Measurements from ENCODE around the gene DNAH11.

Gene DNAH11

DNA sequence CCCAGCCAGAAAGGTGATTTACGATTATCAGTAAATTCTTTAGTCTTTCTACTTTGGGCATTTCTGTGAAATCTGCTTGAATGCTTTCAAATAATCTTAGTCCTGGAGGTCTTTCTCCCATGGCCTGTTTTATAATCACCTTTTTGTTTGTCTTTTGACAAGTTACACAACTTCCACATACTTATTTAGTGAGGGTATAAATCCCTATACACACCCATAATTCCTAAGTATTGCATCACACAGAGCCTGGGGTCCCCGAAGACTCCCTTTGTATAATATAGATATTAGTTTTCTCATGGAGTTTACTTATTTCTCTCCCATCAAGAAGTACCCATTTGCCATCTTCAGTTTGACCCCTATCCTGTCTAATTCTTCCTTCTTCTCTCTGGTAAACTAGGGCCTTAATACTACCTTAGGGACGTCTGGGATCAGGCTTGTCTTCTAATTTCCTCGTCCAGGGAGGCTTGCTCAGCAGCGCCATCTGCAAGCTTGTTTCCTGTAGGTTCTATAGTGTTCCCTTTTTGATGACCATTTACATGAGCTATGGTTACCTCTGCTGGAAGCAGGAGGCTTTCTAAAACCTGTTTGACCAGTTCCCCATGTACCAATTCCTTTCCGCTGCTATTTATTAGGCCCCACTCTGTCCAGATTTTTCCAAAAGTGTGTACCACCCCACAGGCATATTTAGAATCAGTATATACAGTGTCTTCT lies 8.1 kb downstream of the DNAH11 start:
- DNase-seq (ENCODE audit: low spot score) = no peak

DNA sequence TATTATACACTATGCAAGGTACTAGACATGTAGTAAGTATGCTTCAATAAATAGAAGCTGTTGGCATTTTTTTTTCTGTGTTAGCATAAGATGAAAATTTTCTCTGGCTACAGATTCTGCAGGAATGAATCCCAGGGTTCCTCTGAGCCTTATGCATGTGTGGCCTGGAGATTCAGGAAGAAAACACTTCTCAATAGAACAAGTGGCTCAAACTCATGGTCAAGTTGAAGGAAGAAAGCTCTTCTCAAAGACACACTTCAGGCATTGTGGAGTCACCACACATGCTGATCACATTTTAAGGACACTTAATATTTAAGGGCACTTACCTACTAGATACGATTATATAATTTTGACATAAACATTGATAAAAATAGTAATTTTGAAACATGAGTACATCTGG lies 19.5 kb downstream of the DNAH11 start:
- no peak for DNase-seq (ENCODE audit: low spot score)

GRCh38 chr7:21565614-21566013 lies 22.8 kb downstream of the DNAH11 start:
- DNase-seq (ENCODE audit: low spot score) = no peak

DNA sequence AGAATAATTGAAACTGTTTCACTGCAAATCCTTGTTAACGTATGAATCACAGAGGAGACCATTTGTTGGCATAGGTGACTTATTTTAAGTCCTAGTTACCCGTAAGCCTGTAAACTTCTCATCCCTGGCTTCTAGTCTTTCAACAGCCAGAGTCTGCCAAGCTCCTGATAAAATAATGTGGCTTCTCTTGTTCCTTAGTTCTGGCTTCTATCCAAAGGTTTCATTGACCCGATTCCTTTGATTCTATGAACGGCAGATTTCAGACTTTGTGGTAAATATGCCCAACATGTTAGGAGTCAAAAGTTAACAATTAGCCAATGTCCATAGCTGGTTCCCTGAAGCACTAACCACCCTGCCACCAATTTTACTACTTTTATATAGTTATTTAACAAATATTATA lies 23.3 kb downstream of the DNAH11 start:
- DNase-seq (ENCODE audit: low spot score) = no peak

GRCh38 chr7:21568762-21569161 lies 25.9 kb downstream of the DNAH11 start:
- DNase-seq (ENCODE audit: low spot score) = no peak

GRCh38 chr7:21572331-21573313 lies 29.8 kb downstream of the DNAH11 start:
- DNase-seq (ENCODE audit: low spot score) = no peak

DNA sequence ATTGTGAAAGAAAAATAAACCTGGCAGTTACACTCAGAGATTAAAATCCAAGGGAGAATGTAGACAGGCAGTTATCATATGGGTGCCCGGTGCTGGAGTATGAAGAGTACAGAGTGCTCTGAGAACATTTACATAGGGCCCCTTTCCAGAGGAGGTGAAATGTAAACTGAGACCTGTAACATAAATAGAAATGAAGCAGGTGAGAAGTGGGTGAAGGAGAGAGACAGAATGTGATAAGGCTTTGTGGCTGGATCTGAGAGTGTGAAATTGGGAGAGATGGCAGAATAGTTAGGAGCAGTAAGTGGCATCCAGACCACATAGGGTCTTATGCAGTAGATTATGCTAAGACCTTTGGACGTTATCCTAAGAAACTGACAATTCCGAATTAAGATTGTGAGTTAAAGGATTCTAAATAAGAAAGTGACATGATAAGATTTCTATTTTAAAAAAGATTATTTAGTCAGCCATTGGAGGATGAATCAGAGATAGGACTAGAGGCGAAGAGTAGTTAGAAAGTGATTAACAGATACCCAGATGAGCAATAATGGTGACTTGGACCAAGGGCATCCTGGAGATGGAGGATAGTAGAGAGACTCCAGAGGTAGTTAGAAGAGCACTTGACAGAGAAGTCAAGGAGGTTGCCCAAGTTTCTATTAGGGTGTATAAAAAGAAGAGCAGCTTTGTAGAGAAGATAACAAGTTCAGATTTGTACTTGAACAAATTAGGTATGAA lies 36.7 kb downstream of the DNAH11 start:
- no peak for DNase-seq (ENCODE audit: low spot score)

DNA sequence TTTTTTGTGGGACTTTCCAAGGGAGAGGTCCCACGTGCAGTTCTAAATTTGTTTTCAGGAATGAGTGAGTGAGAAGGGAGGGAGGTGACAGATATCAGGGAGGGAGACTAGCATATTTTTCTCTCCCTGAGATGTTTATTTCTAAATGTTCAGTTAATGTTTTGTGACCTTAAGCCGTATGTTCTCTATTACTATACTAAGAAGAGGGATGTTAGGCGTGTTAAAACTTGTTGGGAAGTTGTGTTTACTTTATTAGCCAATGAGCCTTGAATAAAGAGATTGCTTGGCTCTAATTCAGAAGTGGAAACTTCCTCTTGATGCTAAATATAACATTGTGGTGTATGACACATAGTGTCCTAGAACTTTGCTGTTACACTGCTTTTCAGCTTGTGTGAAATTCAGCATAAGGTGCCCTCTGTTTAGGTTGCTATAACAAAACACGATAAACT lies 37.3 kb downstream of the DNAH11 start:
- DNase-seq (ENCODE audit: low spot score) = no peak

- DNase-seq (ENCODE audit: low spot score) = no peak
Measured at GRCh38 chr7:21585070-21585724, 42.4 kb downstream of the DNAH11 start.

DNA sequence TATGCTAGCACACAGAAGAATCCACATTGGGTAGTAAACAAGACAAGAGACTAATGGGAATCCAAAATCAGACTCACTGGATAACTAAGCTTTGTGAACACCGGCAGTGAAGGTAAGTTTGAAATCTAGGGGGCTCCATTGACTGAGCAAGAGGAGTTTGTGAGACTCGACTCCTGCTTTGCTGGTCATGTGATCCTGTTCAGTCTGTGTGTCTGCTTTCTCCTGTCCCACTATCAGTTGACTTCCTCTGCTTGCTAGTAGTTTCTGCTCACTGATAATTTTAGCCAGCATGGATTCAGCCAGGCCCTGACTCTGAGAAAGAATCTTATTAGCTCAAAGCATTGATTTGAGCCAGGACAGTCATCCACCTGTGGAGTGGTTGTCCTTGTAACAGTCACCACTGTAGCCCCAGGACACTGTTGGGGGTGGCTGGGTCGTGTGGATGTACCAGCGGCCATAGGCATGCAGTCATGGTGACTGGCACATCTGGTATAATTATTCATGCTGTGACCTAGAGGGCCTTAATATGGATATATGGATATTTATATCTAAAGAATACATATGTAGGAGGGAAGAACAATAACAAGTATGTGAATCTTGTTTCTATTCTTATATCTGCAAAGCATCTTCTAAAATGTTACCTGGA lies 44.4 kb downstream of the DNAH11 start:
- DNase-seq (ENCODE audit: low spot score) = no peak

- no peak for DNase-seq (ENCODE audit: low spot score)
Measured at GRCh38 chr7:21596801-21597200, 54.0 kb downstream of the DNAH11 start.

GRCh38 chr7:21603462-21603861 lies 60.6 kb downstream of the DNAH11 start:
- DNase-seq (ENCODE audit: low spot score) = no peak

DNA sequence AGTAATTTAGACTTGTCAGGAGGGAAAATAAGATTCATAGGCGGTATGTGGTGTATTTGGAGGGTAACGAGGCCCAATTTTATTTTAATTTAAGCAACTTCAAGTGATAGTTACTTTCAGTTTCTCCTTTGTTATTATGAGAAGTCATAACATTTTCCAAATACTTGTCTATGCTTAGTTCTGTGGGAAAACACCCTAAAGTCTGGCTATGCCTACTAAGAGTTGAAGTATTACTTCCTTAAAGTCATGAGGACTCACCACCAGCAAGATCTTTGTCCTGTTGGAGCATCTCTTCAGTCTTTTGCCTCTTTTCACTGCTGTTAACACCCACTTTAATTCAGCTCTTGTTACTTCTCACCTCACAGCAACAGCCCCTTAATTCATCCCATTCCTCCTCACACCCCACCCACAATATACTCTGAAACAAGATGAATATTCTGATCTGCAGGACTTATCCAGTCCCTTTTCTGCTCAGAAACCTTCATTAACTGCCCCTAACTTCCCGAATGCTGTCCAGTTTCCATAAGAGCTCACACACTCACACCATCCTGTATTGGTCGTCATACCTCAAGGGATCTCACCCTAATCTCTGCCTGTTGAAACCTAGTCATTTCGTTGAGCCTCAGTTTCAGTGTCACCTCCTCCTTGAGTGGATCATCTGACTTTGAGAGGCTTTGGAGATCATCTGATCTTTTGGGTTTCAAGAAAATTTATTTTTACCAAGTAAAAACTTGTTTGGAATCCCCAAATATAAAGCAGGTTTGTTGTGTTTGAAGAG lies 61.3 kb downstream of the DNAH11 start:
- no peak for DNase-seq (ENCODE audit: low spot score)

GRCh38 chr7:21605008-21605585 lies 62.3 kb downstream of the DNAH11 start:
- DNase-seq (ENCODE audit: low spot score) = no peak

- no peak for DNase-seq (ENCODE audit: low spot score)
Measured at GRCh38 chr7:21608465-21608864, 65.6 kb downstream of the DNAH11 start.

GRCh38 chr7:21611129-21611528 lies 68.3 kb downstream of the DNAH11 start:
- no peak for DNase-seq (ENCODE audit: low spot score)

DNA sequence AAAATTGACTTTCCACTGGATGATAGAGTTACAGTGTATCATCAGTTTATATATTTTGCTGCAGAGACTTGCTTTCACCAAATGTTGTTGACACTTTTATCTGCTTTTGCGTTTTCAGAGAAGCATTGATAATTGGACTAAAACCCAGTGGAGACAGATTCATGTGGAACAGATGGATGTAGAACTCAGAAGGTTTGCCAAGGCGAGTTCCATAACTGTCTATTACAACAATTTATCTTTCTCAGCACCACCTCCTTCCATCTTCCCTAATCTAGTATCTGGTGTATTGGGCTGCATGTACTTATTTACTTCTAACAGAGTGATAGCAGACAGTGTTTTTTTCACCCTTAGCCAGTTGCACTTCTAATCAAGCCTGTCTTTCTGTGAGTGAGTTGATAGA lies 73.3 kb downstream of the DNAH11 start:
- no peak for DNase-seq (ENCODE audit: low spot score)

- DNase-seq (ENCODE audit: low spot score) = no peak
Measured at GRCh38 chr7:21616796-21617436, 74.1 kb downstream of the DNAH11 start.

DNA sequence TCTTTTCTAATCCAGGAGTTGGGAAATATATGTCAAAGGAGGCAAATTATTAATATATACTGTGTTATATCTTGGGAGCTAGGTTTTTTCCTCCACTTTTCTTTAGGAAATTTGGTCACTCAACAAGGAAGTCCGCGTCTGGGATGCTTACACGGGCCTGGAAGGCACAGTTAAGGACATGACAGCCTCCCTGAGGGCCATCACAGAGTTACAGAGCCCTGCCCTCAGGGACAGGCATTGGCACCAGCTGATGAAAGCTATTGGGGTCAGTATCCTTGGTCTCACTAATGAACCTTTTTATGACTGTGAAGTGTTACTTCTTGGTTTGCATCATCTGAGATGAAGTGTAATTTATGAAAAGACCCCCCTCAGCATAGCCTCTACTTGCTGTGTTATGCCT lies 74.7 kb downstream of the DNAH11 start:
- DNase-seq (ENCODE audit: low spot score) = no peak
